LoVo (cell line): ENCODE data around the gene VRK1.

ENCODE experiments used
- DNase-seq: peaks from one replicate; pipeline ENCODE4 v3.0.0-alpha.2; 2016; ENCODE audit warnings: low spot score

Gene VRK1

GRCh38 chr14:96920820-96921219 lies 123.6 kb downstream of the VRK1 start:
- DNase-seq, result no peak

GRCh38 chr14:96922986-96923385 lies 125.8 kb downstream of the VRK1 start:
- DNase-seq, result no peak

GRCh38 chr14:96925422-96925821 lies 128.2 kb downstream of the VRK1 start:
- DNase-seq, result no peak

- DNase-seq, result no peak
Measured at GRCh38 chr14:96926001-96926400, 128.8 kb downstream of the VRK1 start.

GRCh38 chr14:96928779-96929380 lies 131.7 kb downstream of the VRK1 start:
- DNase-seq, result no peak

GRCh38 chr14:96929950-96930349 lies 132.8 kb downstream of the VRK1 start:
- no peak for DNase-seq

- DNase-seq, result no peak
Measured at GRCh38 chr14:96930526-96930925, 133.3 kb downstream of the VRK1 start.
